Activated CD8-positive, alpha-beta T cell treated with anti-CD3 and anti-CD28 coated beads for 36 hours (primary cell): ENCODE data around the gene SFSWAP. TPM values are rescaled to one million over a fixed set of nuclear protein-coding genes. Genes with fewer than 3 reads are reported as not detected.

ENCODE experiments used
- ATAC-seq: fragments of 200-7000 bp; cut with Tn5 transposase; one replicate; pipeline ENCODE4 v1.10.0; 2021; ENCODE audit warnings: mild to moderate bottlenecking, moderate library complexity
- CTCF ChIA-PET: fragments of 350-600 bp; sonication (Branson Sonifier 250); formaldehyde crosslinking; loops from one replicate; lab custom pipeline; 2021; ENCODE audit warnings: antibody characterized with exemption; lab: Charles Lee
- POLR2A ChIA-PET: fragments of 350-600 bp; sonication (Branson Sonifier 250); formaldehyde crosslinking; loops from one replicate; lab custom pipeline; 2021; ENCODE audit warnings: antibody characterized with exemption; lab: Charles Lee
- DNase-seq: peaks from one replicate; pipeline ENCODE4 v3.0.0-alpha.2; 2020
- H3K27ac Mint-ChIP-seq: one replicate; pipeline ENCODE4 v1.8.0; 2021; ENCODE audit warnings: mild to moderate bottlenecking, mixed read lengths
- H3K27me3 Mint-ChIP-seq: one replicate; pipeline ENCODE4 v1.8.0; 2021; ENCODE audit warnings: mixed read lengths
- H3K36me3 Mint-ChIP-seq: one replicate; pipeline ENCODE4 v1.8.0; 2021; ENCODE audit warnings: low read depth, mixed read lengths
- H3K4me1 Mint-ChIP-seq: one replicate; pipeline ENCODE4 v1.8.0; 2021; ENCODE audit warnings: low read depth, mixed read lengths
- H3K4me3 Mint-ChIP-seq: one replicate; pipeline ENCODE4 v1.8.0; 2021; ENCODE audit warnings: mild to moderate bottlenecking, moderate library complexity, mixed read lengths
- H3K9me3 Mint-ChIP-seq: one replicate; pipeline ENCODE4 v1.8.0; 2021; ENCODE audit warnings: mixed read lengths
- intact Hi-C: fragments of 100-400 bp; cut with micrococcal nuclease; formaldehyde crosslinking; loops from one replicate; pipeline ENCODE4 v1.10.0; 2022
- total RNA-seq, 2 experiments: library from RNA; stranded (reverse); gene quantifications; one replicate each; pipeline ENCODE4 v1.2.3, GENCODE V29; 2021
- TF ChIP-seq, protein P1 (sequence below): fragments of 200-600 bp; IDR thresholded peaks from one replicate; pipeline ENCODE4 v1.8.0; 2022; ENCODE audit warnings: antibody characterized with exemption, mild to moderate bottlenecking

Gene SFSWAP
- total RNA-seq, 2 experiments from 2014 or later: 47.6 to 49.3 TPM

DNA sequence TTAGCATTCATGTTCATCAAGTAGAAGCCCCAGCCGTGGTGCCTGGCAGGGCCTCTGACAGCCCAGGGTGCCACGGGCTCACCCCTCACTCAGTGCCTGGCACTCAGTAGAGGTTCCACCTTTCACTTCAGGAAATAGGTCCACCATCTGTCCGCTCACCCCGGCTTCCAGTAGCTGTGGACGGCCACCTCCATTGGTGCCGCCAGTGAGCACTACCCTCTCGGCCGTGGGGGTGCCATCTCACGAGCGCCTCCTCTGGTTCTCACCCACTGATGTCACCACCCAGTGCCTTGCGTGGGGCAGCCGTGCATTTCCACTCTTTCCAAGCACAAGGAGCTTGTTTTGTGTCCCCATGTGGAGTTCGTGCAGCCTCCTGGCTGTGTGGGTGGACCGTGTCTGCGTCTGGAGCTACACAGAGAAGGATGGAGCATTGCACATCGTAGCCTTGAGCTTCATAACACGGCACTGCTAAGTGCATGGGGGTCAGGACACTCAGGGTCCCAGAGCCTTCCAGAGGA lies 76.3 kb downstream of the SFSWAP start:
- intact Hi-C loops: no loop called here
- POLR2A ChIA-PET: no interaction called here
- Mint-ChIP-seq H3K36me3 (peaks cover 37% of the 10 kb centered on the region), H3K27me3 (no peaks in the 10 kb centered on the region), H3K27ac (no peak overlapping the region), H3K9me3 (no peaks in the 10 kb centered on the region), H3K4me3 (no peak overlapping the region), H3K4me1 (peaks cover 5% of the 10 kb centered on the region)
- CTCF ChIA-PET: no interaction called here
- TF ChIP-seq, protein P1, sequence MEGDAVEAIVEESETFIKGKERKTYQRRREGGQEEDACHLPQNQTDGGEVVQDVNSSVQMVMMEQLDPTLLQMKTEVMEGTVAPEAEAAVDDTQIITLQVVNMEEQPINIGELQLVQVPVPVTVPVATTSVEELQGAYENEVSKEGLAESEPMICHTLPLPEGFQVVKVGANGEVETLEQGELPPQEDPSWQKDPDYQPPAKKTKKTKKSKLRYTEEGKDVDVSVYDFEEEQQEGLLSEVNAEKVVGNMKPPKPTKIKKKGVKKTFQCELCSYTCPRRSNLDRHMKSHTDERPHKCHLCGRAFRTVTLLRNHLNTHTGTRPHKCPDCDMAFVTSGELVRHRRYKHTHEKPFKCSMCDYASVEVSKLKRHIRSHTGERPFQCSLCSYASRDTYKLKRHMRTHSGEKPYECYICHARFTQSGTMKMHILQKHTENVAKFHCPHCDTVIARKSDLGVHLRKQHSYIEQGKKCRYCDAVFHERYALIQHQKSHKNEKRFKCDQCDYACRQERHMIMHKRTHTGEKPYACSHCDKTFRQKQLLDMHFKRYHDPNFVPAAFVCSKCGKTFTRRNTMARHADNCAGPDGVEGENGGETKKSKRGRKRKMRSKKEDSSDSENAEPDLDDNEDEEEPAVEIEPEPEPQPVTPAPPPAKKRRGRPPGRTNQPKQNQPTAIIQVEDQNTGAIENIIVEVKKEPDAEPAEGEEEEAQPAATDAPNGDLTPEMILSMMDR: no peak
- DNase-seq (no peak), ATAC-seq (no peak)

DNA sequence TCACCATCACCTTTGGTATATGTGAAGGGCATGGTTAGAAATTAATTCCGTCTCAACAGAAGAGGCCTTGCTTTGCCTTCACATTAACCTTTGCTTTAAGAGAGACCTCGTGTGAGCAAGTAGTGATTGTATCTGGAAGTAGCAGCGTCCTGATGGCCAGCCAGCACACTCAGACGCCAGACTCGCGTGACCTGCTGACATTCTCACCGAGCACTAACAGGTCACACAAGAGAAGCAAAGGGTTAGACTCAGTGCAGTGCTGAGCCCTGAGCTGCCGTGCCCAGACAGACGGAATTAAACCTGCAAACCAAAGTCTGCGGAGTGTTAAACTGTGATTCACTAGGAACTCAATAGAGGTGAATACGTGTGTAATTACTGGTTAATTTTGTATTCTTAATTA lies 77.2 kb downstream of the SFSWAP start:
- CTCF ChIA-PET: no interaction called here

DNA sequence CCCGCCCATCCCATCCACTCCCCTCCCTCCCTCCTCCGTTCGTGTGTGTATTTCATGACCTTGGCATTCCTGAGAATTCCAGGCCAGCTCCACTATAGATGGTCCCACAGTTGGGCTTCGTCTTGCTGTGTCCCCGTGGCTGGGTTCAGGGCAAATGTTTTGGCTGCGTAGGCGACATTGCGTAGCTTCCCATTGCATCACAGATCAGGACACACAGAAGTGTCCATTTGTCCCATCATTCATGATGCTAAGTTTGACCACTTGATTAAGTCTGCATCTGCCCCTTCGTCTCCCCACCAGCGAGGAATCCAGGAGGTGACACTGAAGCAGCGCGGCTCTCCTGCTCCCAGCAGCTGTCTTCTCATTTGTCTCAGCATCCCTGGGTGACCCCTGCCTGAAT lies 78.7 kb downstream of the SFSWAP start:
- ChIA-PET CTCF (interaction anchor here (1.1 kb wide), 1 partner anchor 10 kb away, joined by 3 read pairs; no protein-coding TSS in a partner anchor), POLR2A (interaction anchor here (0.6 kb wide), 1 partner anchor 271 kb away, joined by 3 read pairs; no protein-coding TSS in a partner anchor)
- Mint-ChIP-seq H3K9me3 (no peaks in the 10 kb centered on the region), H3K27me3 (no peaks in the 10 kb centered on the region), H3K4me3 (no peak overlapping the region), H3K4me1 (no peaks in the 10 kb centered on the region), H3K27ac (no peak overlapping the region), H3K36me3 (peaks cover 41% of the 10 kb centered on the region)
- DNase-seq (no peak), ATAC-seq (no peak)
- intact Hi-C loops: no loop called here
- TF ChIP-seq, protein P1: no peak

More for the DNA sequence above, 77.2 kb downstream of the SFSWAP start:
- DNase-seq (no peak), ATAC-seq (no peak)
- Mint-ChIP-seq H3K27me3 (no peaks in the 10 kb centered on the region), H3K27ac (no peak overlapping the region), H3K4me1 (peaks cover 5% of the 10 kb centered on the region), H3K36me3 (peaks cover 35% of the 10 kb centered on the region), H3K9me3 (no peaks in the 10 kb centered on the region), H3K4me3 (no peak overlapping the region)
- TF ChIP-seq, protein P1: no peak
- POLR2A ChIA-PET: no interaction called here
- intact Hi-C loops: no loop called here

DNA sequence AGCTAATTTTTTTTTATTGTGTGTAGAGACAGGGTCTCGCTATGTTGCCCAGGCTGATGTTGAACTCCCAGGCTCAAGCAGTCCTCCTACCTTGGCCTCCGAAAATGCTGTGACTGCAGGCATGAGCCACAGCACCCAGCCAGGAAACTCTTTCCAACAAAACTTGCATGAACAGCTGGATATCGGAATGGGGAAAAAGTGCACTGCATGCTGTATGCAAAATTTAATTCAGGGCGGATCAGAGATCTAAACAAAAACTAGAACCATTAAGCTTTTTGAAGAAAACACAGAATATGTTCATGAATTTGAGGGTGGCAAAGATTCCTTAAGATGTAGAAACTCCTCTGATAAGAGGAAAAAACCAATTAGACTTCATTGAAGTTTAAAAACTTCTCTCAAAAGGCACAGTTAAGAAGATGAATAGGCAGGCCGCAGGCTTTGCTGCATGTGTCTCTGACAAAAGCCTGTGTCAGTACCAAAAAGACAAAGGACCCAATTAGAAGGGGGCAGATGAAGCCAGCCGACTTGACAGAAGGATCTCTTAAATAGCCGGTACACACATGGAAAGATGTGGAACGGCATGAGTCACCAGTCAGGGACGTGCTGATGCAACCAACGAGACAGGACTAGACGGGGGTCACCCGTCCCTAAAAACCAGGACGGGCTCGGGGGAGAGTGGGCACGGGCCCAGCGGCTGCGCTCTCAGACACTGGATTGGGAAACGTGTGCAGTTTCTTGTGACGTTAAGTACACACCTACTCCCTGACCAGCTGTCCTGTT lies 82.5 kb downstream of the SFSWAP start:
- no peaks in the 10 kb centered on the region for H3K27me3 Mint-ChIP-seq
- intact Hi-C loops: no loop called here
- no peaks in the 10 kb centered on the region for H3K4me1 Mint-ChIP-seq
- TF ChIP-seq, protein P1: no peak
- ATAC-seq (no peak), DNase-seq (no peak)
- ChIA-PET CTCF (no interaction called here), POLR2A (interaction anchor here (0.7 to 0.8 kb wide), 2 partner anchors 12 to 417 kb away, joined by 3 read pairs; no protein-coding TSS in a partner anchor)
- H3K36me3 Mint-ChIP-seq: peaks cover 39% of the 10 kb centered on the region
- no peak overlapping the region for H3K27ac Mint-ChIP-seq
- no peak overlapping the region for H3K4me3 Mint-ChIP-seq
- no peaks in the 10 kb centered on the region for H3K9me3 Mint-ChIP-seq

DNA sequence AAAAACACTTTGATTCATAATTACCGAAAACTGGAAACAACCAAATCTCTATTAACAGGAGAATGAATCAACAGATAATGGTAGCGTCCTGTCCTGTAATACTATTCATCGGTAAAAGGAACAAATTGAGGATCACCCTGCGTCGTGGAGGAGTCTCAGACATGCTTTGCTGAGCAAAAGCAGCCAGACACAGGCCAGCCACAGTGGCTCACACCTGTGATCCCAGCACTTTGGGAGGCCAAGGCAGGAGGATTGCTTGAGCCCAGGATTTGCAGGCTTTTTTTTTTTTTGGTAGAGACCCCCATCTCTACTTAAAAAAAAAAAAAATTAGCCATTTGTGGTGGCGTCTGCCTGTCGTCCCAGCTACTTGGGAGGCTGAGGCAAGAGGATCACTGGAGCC lies 83.2 kb downstream of the SFSWAP start:
- ChIA-PET POLR2A (interaction anchor here (0.6 to 0.8 kb wide), 2 partner anchors 12 to 35 kb away, joined by 3 read pairs; no protein-coding TSS in a partner anchor), CTCF (interaction anchor here (0.7 kb wide), 1 partner anchor 177 kb away, joined by 4 read pairs; no protein-coding TSS in a partner anchor)
- Mint-ChIP-seq H3K4me1 (no peaks in the 10 kb centered on the region), H3K36me3 (peaks cover 43% of the 10 kb centered on the region), H3K27ac (no peak overlapping the region), H3K9me3 (no peaks in the 10 kb centered on the region), H3K27me3 (no peaks in the 10 kb centered on the region), H3K4me3 (no peak overlapping the region)
- intact Hi-C loops: no loop called here
- TF ChIP-seq, protein P1: no peak
- DNase-seq (no peak), ATAC-seq (no peak)
